Activated CD4-positive, alpha-beta T cell treated with anti-CD3 and anti-CD28 coated beads for 24 hours (primary cell): ENCODE results near the gene SEC24B.
A peak's percentile ranks its signal among the peaks of the same experiment; 100 is the strongest.
"Not testable (repeated sequence)": the region's sequence is repeated elsewhere in the genome, so short reads cannot be mapped to it uniquely, and the experiment has no call there.

Source experiments
- DNase-seq, 2 donors: peaks; one replicate each; pipeline ENCODE4 v3.0.0-alpha.2; 2020; ENCODE audit warnings: low read depth in 2 of 2

The SEC24B gene

DNA sequence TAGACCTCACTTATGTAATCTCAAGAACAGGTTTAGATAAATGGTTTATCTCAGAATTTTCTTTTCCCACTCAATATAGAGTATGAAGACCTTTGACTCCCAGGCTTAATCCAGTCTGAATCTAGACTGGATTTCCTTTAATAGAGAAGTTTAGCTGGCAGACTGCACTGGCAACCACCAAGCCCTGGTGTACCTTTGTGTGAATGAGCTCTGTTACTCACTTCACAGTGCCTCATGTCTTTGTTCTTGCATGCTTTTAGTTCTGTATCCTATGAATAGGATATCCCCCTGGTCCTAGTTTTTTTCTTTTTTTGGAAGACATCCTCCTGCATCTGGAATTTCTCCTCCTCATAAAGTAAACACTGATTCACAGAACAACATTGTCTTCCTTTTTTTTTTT lies 73.3 kb downstream of the SEC24B start:
- no peak for DNase-seq

DNA sequence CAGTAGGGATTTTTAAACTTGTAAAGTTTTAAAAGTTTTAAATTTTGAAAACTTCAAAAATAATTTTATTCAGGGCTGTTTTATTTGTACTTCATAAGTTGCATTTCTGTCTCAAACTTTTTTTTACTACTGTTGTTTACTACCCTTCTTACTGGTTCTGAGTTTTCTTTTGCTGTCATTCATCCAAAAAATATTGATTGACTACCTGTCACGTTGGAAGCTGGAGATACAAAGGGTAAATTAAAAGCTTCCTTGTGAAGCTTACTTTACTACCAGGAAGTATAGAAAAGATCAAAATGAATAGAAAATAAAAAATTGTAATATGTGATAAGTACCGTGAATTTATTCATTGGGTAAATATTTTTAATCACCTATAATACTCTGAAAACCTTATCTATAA lies 77.1 kb downstream of the SEC24B start:
- DNase-seq: no peak

DNA sequence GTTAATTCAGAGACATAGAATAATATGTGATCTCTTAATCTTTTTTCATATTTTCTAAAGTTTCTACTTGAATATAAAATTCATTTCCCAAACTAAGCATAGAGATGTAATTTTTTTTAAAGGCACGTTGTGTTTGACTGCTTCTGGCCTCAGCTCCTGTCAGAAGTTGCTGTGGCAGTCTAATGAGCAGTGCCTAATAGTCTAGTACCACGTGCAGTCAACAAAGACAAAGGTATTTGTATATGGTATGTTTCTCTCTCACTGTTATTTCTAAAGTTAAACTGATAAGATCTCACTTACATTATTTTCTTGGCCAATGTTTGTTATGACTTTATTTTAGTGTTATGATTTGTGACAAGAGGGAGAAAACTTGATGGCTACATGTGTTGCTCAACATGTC lies 77.8 kb downstream of the SEC24B start:
- DNase-seq: no peak

DNA sequence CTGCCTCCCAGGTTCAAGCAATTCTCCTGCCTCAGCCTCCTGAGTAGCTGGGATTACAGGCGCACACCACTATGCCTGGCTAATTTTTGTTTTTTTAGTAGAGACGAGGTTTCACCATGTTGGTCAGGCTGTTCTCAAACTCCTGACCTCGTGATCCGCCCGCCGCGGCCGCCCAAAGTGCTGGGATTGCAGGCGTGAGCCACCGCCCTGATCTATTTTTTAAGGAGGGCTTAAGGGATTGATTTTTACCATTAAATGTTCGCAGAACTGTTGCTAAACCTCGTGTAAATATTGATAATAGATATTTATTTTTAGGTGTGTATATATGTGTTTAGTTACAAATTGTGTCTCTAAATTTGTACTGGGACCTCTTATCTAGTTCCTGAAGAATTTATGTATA lies 79.8 kb downstream of the SEC24B start:
- not testable (repeated sequence) for DNase-seq

DNA sequence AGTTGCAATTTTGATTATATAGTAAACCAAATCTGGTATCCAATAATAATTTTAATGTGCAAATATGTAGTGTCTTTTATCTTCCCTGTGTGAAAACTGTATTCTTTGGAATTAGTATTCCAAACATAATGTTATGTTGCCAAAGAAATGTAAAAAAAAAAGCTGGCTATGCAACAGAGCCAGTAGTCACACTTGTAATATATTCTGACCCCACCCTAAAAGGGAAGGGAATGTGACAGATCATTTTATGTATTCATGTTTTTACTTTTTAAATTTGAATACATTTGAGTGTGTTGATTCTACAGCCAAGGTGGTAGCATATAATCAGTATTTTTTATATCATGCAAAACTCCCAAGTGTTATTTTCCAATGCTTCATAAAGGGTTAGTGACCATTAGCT lies 98.6 kb downstream of the SEC24B start:
- DNase-seq: no peak

DNA sequence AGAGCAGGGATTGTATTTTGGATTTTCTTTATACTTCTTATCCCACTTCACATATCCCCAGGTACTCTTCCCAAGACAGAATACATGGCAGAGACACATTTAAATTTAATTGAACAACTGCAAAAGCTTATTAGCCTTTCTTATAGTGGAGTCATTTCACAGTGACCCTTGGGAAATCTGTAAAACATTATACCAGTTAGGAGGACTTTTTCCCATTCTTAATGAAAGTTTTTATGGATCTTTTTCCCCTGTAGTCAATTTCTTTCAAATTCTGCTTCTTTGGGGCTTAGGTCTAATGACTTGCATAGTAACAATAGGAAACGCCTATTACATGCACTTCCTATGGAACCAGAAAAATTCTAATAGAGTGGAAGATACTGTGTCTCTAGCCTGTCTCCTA lies 111.8 kb downstream of the SEC24B start:
- no peak for DNase-seq

DNA sequence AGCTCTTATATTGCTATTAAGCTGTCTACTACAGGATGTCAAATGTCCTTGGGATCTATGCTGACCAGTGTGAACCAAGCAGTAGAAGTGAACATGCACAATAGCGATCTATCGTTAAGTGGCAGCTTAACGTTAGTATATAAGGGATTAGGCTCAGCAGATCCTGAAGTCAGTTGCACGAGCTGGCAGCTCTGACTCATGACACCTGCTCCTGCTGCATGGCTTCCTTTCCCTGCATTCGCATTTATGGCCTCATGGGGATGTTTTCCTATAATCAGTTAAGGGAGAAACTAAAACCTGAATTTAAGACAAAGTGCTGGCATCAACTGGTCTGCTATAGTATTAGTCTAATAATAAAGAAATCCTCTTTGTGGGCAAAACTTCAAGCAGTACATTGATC lies 113.8 kb downstream of the SEC24B start:
- no peak for DNase-seq

DNA sequence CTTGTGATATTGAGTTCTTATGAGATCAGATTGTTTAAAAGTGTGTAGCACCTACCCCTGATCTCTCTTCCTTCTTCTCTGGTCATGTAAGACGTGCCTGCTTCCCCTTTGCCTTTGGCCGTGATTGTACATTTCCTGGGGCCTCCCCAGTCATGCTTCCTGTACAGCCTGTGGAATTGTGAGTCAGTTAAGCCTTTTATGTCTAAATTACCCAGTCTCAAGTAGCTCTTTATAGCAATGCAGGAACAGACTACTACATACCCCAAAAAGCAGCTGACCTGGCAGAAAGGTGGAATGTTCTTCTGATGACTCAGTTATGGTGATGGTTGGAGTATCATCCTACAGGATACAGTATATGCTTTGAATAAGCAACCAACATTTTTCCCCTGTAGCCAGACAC lies 115.0 kb downstream of the SEC24B start:
- DNase-seq: no peak

DNA sequence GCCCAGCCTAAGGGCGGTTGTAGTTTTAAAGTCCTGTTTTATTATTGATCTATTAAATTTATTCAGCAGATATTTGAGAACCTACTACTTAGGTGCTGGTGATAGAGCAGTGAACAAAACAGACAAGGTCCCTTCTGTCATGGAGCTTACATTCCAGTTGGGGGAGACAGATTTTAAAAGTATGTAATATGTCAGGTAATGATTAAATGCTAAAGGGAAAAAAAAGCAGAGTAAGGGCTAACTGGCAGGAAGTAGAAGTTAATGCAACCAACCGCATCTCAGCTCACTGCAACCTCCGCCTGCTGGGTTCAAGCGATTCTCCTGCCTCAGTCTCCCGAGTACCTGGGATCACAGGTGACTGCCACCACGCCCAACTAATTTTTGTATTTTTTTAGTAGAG lies 118.6 kb downstream of the SEC24B start:
- DNase-seq: no peak

DNA sequence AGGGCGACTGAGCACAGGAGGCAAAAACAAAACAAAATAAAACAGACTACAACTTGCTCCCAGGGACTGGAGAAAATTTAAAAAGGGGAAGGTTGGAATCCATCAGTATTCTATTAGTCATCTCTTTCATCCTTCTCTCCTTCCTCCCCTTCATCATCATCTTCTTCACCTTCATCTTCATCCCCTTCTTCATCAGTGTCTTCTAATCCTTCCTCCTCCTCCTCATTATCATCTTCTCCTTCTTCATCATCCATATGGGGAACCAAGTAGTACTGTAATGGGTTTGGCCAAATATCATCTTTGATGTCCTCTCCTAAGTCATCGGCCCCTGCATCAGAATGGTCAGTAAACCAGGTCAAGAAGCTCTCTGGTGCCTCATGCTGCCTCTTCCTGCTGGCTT lies 119.5 kb downstream of the SEC24B start:
- DNase-seq: no peak

DNA sequence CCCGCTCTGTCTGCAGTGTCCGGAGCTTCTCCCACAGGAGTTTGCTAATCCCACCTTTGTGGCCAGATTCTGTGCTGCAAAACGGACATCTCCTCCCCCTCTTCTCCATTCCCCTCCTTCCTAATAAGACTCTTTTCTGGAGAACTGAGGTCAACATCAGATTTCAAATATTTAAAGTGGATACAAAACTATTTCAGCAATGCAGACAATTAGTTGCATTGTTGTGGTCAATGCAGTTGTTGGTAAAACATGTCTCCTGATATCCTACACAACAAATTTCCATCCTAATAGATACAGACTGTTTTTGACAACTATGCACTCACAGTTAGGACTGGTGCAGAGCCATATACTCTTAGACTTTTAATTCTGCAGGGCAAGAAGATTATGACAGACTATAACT lies 121.4 kb downstream of the SEC24B start:
- DNase-seq: no peak

DNA sequence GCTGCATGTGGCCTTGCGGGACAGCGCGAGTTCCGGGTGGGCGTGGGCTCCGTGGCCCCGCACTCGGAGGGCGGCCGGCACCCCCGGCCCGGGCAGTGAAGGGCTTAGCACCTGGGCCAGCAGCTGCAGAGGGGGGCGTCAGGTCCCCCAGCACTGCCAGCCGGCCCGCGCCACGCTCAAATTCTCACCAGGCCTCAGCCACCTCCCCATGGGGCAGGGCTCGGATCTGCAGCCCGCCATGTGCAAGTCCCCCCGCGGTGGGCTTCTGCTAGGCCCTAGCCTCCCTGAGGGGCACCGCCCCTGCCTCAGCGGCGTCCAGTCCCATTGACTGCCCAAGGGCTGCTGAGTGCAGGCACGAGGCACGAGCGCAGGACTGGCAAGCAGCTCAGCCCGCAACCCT lies 123.8 kb downstream of the SEC24B start:
- DNase-seq: no peak

DNA sequence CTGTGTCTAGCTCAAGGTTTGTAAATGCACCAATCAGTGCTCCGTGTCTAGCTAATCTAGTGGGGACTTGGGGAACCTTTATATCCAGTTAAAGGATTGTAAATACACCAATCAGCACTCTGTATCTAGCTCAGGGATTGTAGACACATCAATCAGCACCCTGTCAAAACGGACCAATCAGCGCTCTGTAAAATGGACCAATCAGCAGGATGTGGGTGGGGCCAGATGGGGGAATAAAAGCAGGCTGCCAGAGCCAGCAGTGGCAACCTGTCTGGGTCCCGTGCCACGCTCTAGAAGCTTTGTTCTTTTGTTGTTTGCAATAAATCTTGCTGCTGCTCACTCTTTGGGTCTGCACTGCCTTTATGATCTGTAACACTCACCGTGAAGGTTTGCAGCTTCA lies 124.5 kb downstream of the SEC24B start:
- not testable (repeated sequence) for DNase-seq

DNA sequence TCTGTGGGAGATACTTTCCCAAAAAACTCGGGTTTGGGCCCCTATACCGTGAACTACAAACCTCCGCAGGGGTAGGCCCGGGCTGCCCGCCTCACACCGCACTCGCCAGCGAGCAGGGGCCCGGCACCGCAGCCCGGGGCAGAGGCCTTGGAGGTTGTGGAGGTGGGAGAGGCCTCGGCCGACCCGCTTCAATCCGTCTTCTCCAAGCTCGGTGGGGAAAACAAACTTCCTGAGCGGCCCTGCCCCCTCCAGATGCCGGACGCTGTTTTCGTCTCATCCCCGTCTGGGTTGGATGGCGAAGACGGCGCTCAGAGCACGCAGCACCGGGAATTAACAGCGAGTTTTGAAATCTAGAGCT lies 126.0 kb downstream of the SEC24B start:
- DNase-seq: peak in 1 of 2 donors; percentile 14

DNA sequence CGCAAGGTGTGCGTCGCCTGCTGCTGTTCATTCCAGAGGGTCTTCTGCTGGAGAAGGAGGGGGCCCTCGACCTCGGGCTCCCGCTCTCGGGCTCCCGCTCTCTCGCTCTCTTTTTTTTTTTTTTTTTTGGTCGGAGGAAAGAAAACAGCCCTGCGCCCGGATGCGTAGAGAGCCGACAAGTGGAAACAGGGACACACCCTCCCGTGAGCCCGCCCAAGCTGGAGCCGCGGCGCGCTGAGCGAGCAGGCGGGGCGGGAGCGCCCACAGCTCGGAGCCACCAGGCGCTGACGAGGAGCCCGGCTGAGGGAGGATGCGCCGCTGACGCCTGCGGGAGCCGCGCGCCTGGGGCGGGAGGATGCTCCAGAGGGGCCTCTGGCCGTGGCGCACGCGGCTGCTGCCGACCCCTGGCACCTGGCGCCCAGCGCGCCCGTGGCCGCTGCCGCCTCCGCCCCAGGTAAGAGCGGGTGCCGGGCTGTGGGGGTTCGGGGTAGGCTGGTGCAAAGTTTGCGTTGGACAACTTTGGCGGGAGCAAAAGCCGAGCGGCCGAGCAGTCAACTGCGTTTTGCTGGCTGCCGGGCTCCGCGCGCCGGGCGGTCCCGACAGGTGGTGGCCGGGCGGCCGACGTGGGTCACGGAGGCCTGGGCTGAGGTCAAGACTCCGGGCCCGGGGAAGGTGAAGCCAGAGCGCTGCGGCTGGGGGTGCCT lies 126.5 kb downstream of the SEC24B start, which contains the start of gene MCUB:
Gene MCUB (plus strand): TSS at position 264 of the 704 bp plus-strand sequence. CDS start 92 bp downstream, at position 356.
- peak; percentile 83 to 84 for DNase-seq

DNA sequence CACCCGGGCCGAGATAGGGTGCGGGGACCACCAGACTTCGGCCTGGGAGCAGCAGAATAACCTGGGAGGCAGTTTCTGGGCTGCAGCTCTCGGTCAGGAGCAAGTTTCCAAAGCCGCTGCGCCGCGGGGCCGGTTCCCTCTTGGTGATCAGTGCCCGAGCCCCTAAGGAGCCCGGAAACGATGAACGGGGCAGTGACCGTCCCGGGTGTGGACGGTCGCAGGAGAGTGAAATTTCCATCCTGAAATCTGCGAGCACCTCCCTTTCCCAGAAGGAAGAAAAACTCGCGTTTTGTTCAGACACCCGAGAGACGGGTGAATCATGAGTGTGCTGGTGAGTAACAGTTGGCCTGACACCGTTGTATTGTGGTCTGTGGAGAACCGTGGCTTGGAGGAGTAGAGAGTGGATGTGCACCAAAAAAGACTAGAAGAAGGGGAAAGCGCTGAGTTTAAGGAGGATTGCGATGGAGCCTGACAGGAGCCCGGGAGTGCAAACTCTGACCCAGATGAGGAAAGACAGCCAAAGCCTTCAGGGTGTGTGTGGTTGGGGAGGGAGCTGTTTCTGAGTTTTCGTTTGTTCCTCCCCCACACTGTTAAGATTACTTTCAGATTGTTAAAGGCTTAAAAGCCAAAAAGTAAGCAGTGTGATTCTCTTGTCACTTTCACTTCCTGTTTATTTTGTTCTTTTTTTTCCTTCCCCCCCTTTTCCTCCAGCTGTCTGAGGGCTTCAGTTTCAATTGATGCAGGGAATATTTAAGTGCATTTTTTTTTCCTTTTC lies 127.3 kb downstream of the SEC24B start:
- peak; percentile 35 to 38 for DNase-seq

DNA sequence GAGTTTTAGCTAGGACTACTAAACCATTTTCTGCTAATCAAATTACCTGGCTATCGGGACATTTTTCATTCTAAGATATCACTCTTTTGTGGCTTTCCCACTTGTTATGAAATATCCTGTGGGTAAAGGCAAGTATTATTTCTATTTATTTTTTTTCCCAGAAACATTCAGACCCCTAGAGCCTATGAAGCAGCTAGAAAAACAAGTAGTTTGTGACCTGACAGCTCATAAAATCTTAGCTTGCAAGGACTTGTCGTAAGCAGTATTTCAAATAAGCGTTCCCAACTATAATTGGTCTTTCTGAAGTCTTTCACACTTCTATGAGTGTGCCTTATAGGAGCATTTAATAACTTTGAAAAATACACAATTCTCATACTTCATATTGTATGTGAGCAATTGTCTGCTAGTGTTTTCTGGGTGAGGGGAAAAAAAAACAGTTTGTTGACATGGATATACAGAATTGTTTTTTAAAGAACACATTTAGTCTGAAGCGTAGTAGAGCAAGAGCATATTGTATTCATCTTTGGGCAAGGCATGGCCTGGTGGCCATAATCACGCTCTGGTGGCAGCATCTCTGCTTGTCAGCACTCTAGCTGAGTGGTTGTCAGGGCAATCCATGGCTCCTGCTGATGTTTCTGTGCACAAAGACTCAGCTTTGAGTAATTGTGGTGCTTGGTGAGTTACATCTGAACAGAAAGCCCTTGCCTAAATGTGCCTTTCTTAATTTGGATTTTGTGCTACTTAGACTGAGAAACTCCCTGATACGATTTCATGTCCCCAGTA lies 129.0 kb downstream of the SEC24B start:
- no peak for DNase-seq

DNA sequence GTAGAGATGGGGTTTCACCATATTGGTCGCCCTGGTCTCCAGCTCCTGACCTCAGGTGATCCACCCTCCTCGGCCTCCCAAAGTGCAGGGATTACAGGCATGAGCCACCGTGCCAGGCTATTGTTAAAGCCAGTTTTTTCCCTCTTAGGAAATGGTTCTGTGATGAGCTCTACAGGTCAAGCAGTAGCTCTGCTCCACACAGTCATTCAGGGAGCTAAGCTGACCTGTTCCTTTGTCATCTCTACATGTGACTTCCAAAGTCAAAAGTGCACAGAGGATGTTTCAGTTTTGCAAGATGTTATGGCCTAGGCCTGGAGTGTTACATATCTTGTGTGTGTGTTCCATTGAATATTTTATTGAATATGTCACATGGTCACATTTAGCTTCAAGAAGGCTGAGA lies 137.9 kb downstream of the SEC24B start:
- no peak for DNase-seq

DNA sequence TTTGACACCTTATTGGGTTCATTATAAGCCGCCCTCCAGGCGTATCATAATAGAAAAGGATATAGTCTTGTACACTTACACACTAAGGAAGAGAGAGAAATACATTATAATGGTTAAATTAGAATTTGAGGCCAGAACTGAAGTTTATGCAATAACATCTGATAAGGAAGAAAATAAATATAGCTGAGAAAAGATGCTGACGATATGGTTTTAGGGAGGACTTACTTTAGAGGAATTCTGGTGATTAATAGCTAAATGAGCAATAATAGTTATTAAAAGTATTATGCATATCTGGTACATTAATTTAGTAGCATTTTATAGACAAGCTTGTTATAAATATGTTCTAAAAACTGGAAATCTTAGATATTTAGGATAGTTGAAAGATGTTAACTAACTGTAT lies 138.5 kb downstream of the SEC24B start:
- no peak for DNase-seq

DNA sequence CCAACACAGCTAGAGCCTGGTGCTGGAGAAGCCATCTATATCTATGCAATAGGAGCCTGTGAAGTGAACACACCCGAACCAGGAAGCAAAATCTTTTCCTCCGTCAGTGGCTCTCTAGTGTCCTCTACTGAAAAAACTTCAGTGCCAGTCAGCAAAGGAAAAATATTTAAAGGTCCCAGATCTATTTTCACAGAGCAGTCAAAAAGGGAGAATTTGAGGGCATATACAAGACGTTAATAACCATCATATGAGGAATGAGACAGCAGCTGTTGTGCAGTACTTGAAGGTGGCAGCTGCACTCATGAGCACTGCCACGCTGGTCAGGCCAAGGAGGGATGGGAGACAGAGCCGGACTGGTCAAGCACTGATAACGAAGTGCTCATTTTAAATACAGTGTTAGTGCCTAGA lies 140.8 kb downstream of the SEC24B start:
- DNase-seq: no peak

DNA sequence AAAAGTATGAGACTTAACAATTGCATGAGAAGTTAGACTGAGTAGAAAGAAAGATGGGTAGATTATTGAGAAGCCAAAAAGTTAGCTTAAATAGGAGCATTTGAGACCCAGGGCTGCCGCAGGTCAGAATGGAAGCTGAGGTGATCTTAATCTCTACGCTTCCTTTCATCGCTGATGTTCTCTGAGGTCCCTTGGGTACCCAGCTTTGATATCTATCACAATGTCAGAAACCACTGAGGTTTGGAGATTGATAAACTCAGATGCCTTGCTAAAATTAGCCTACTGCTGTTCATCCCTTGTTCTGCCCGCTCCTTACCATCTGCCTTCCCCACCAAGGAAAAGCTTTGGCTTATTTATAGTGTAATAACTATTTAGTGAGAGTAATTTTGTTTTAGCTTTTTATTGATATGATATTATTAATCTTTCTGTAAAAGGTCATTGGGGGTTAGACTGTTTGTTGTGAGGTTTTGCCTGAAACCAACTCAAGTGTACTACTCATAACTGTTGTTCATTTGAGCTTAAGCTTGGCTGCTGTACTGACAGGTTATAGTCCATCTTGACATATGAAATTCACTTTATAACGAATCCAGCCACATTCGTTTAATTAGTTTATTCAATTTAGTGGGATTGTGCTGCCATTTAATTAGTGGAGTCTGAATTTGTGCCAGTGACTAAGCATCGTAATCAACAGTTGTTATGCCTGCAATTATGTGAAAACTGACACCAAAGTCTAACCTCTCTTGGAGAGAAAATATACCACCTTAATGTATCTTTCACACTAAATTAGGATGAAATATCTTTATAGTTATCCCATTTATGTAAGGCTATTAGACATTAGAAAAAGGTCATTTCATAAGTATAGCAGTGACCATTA lies 141.6 kb downstream of the SEC24B start:
- no peak for DNase-seq

DNA sequence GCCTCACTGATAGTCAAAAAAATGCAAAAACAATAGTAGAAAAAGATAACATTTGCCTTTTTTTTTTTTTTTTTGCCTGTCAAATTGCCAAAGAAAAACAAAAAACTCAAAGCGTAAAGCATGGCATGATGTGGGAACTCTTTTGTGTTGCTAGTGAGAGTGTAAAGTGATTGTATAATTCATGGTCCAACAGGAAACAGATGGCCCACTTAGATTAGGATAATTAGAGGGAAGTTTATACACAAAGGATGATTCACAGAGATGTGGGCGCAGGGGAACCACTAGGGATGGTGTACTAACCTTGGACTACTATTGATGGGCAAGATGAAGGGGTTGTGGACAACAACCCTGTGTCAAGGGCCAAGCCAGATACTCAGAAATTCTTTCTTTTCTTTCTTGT lies 142.8 kb downstream of the SEC24B start:
- no peak for DNase-seq
